HG02884 (cell line): ENCODE data around the gene GRAMD1B.
A peak's percentile ranks its signal among the peaks of the same experiment; 100 is the strongest.
"Not testable (repeated sequence)": the region's sequence is repeated elsewhere in the genome, so short reads cannot be mapped to it uniquely, and the experiment has no call there.

ENCODE experiments used
- ATAC-seq: cut with Tn5 transposase; IDR thresholded peaks from one replicate; pipeline ENCODE4 v1.9.1; 2021; ENCODE audit warnings: mild to moderate bottlenecking, moderate library complexity; ENCODE audit not compliant: unreplicated experiment

The GRAMD1B gene

DNA sequence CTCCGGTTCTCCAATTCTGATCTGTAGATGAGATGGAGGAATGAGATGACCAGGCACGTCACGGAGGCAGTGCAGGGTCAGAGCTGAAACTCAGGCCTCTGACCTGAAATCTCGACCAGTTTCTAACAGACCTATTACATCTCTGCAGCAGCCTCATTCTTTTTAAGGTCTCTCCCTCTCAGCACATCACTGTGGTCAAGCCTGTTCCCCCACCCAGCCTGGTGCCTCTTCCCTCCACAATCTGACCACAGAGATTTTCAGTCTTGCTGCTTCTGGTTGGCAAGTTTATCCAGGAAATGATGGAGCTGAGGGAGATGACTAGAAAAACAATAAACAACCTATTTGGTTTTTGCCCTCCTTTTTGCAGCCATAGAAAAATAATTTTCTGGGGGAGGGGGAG lies 9.5 kb downstream of the GRAMD1B start:
- ATAC-seq = no peak

DNA sequence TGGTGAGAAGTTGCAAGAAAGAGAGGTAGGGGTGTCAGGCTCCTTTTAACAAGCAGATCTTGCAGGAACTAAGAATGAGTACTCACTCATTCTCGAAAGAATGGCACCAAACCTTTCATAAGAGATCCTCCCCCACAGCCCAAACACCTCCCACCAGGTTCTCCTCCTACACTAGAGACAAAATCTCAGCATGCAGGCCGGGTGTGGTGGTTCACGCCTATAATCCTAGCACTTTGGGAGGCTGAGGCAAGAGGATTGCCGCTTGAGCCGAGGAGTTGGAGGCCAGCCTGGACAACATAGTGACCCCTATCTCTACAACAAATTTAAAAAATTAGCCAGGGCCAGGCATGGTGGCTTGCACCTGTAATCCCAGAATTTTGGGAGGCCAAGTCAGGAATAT lies 11.1 kb downstream of the GRAMD1B start:
- ATAC-seq = no peak

DNA sequence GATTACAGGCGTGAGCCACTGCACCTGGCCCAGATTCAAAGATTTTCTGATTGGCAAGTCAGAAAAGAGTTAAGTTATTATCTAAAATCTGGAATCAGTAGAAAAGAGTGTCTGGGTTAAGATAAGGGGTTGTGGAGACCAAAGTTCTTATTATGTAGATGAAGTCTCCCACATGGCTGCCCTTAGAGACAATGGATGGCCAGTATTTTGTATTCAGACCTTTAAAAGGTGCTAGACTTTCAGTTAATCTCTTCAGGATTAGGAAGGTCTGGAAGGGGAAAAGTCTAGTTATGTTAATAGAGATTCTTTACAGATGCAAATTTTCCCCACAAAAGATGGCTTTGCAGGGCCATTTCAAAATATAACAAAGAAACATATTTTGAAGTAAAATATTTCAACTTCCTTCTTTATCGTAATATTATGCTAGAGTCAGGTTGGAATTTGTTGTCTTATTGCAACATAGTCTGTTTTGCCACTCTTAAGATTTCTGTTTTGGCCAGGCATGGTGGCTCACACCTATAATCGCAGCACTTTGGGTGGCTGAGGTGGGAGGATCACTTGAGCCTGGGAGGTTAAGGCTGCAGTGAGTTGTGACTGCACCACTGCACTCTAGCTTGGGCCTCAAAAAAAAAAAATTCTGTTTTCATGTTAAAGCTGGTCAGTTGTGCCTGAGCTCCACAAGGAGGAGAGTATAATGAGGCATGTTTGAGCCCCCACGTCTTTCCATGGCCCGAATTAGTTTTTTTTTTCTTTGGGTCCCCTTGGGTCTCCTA lies 14.0 kb downstream of the GRAMD1B start:
- no peak for ATAC-seq

DNA sequence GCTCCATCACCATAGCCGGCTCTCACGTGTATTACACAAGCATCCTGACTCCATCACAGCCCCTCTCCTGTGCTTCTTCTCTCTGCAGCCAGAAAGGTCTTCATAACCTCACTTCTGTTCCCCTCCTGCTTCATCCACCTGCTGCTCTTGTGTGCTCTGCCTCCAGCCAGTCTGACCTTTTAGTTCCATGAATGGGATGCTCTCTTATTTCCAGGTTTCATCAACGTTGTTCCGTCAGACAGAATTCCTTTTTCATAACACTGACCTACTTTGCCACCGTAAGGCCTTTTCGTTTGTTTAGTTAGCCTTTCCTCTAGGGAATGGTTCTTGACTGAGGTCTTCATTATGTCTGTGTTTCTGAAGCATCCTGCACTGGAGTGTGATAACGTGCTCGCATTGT lies 18.8 kb downstream of the GRAMD1B start:
- ATAC-seq = no peak

DNA sequence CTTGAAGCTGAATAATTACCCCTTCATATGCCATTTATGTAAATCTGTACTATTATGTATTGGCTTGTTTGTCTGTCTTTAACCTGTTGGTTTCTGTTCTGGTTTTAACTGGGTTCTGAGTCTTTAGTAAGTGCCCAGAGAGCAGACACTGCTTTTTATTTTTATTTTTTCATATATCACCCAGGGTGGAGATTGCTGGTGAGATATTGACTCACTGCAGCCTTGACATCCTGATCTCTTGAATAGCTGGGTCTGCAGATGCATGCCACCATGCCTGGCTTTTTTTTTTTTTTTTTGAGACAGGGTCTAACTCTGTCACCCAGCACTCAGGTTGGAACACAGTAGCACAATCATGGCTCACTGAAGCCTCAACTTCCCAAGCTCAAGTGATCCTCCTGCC lies 19.4 kb downstream of the GRAMD1B start:
- ATAC-seq = no peak

DNA sequence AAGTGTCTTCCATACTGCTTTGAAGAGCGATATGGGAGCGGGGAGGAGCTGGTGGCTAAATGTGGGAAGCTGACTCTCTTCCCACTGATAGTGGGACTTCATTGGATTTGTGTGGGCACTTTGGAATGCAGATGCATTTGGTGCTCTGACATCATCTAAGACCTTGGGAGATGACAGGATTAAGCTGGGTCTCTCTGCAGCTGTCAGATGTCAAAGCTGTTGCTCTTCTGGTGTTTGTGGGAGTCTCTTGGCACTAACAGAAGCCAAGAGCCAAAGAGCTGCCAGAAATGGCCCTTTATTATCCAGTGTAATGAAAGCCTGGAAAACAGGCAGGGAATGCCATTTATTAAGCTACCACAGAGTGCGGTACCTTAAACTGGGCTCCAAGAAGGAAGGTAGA lies 20.6 kb downstream of the GRAMD1B start:
- ATAC-seq = no peak

DNA sequence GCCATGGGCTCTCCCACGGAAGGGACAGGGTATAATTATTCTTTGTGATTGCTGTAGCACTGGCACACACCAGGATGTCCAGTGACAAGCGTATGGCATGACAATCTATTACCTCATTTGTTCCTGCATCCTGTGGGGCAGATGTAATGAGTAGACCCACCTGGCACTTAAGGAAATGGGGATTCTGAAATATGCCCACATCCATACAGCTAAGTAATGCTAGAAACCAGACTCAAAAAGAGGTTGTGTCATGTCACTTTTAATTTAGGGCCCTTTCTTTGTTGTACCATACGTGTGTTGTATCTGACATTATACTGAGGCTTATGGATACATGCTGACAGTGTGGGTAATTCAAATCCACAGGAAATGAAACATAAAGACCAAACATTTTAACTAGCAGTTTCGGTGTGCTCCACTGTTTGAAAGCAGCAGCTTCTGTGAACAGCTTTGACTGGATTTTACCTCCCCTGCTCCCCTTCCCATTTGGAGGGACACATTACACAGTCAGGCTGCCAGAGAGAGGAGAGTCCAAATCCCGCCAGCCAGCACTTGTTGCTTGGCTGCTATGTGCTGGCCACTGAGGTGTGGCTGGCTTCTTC lies 21.2 kb downstream of the GRAMD1B start:
- ATAC-seq = peak; percentile 48

DNA sequence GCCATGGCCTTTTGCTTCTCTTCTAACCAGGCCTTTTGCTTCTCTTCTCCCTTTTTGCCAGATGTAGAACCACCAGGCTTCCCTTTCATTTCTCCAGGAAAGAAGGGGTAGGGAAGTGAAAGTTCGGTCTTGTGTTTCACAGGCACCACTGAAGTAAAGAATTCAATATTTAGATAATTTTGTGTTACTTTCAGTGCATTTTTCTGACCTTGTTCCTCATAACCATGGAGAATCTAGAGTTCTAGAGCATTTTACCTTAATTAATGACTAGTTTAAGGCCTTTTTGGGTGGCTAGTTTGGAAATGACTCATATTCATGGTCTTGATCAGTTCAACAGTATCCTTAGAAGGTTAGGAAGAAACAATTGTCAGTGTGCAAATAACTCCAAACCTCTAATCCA lies 22.7 kb downstream of the GRAMD1B start:
- no peak for ATAC-seq

DNA sequence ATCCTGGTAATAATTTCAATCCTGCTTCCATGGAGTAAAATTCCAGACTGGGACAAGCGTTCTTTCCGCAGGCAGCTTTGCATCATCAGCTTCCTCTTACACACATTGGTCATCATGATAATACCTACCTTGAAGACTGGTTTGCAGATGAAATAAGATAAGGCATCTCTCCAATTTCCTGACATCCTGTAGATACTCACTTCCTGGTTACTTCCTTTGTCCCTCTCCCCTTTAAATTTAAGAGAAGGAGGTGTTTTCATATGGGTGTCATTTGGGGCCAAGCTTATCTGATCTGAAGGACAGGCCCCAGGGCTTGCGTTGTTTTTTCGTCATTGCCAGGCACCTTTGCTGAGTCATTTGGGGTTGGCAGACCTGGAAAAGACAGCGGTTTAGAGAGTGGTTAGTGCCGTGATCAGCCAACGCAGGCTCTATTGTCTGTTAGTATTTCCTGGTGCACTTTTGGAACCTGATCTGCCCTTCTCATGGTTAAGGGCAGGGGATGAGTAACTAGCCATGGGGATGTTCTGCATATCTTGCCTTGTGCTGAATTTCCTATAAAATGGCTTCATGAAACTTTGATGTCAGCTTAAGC lies 24.1 kb downstream of the GRAMD1B start:
- ATAC-seq = no peak

DNA sequence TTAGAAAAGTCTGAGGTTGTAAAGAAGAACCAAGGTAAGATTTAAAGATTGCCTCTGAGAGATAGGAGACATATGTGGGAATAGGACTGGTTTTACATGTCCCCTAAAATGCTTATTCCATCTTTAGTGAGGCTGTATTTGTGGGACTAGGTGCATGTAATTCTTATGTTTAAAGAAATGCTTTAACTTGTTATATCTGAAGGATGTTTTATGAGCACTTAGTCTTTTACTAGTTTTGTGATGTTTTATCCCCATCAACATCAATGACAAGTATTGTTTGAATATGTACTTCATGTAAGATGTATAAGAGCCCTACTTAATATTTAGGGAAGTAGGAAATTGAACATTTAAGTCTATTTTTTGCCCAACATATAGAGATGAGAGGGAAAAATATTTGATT lies 24.7 kb downstream of the GRAMD1B start:
- no peak for ATAC-seq

DNA sequence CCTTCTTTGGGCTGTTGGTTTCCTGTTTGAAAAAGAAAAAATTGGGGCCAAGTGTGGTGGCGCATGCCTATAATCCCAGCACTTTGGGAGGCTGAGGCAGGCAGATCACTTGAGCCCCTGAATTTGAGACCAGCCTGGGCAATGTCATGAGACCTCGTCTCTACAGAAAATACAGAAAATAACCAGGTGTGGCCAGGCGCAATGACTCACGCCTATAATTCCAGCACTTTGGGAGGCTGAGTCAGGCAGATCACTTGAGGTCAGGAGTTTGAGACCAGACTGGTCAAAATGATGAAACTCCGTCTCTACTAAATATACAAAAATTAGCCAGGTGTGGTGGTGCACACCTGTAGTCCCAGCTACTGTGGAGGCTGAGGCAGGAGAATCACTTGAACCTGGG lies 26.4 kb downstream of the GRAMD1B start:
- ATAC-seq = not testable (repeated sequence)

DNA sequence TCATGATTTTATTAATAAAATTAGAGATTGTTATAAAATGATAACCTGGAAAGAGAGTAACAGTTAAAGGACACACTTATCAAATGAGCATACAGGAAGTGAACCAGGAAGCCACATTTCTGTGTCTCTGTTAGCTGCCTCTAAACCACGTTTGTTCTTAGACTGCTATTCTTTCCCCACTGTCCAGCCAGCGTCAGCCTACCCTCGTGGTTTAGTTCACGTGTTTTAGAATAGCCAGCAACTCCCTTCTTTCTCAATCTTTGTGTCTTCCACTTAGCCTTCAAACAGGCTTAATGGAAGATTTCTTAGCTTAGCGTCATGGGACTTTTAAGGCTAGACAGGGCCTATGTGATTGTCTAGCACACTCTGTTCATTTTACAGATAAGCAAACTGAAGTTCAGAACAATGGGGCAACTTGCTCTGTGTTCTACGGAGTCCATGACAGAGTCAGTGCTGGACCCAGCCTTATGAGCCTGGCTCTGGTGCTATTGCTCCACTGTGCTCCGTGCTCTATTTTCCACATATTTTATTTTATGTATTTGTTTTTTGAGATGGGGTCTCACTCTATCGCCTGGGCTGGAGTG lies 27.2 kb downstream of the GRAMD1B start:
- ATAC-seq = no peak

DNA sequence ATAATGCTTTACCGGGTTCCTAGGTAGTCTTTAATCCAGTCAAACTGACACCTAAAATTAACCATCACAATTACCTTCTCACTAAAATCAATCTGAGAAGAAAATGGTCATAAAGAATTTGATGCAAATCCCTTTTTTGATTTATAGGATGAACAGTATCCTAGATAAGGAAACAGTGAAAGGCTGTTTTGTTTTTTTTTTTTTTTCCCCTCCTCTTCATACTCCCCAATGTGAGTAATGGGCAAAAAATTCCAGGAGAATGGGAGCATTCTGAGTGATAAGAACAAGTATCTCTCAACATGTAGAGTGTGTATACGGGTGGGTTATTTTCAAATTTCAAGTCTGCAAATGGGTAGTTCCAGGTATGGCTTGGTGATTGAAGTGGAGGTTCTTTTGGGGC lies 28.4 kb downstream of the GRAMD1B start:
- no peak for ATAC-seq

DNA sequence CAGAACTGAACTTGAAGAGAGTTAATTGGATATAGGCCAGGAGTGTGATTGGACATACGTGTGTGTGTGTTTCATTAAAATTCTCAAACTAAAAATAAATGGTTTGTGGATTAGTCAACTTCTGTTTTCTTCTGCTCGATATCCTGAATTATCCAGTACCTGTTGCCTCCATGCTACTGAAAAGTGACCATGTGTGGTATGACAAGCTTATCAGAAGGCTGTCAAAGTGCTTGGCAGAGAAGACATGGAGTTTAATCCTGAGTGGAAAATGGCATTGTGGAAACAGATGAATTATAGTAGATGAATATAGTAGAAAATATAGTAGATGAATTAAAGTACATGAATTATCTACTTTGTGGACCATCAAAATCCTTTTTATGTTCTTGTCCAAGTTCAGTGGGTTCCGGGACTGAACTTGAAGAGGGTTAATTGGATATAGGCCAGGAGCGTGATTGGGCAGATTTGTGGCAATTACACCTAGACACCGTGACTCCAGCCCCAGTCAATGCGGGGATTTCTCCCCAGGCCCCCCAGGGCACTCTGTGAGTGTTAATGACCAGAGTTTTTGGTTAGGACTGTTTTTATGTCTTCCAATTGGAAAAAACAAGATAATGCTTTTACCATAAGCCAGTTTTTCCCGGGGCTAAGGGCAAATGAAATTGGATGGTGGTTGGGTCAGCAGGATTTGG lies 30.1 kb downstream of the GRAMD1B start:
- ATAC-seq = no peak

DNA sequence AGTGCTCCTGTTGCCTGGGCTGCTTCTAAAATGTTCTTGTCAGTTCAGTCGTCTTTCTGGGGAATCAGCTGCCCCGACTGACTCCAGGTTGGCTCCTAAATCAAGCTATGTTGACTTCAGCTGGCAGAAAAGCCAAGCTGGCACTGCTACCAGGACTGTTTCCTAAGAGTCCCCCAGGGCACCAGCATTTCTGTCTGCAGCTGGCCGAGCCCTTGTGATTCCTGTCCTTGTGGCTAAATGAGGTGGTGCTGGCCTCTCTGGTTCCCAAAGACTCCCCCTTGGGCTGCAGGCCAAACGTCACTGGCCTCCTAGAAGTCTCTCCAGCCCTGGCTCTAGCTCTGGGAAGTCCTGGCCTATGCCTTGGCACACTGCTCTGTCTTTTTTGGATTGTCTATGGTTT lies 31.1 kb downstream of the GRAMD1B start:
- ATAC-seq = no peak

DNA sequence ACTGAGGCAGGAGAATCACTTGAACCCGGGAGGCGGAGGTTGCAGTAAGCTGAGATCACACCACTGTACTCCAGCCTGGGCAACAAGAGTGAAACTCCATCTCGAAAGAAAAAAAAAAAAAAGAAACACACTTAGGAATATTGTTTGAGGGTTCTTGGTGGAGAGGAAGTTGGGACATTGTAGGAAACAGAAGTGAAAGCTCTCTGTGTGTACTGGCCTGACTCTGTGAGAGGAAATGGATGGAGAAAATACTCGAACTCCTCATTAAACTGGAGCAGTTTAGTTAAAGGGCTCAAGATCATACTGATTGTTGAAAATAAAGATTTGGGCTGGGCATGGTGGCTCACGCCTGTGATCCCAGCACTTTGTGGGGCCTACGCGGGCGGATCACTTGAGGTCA lies 35.6 kb downstream of the GRAMD1B start:
- not testable (repeated sequence) for ATAC-seq

DNA sequence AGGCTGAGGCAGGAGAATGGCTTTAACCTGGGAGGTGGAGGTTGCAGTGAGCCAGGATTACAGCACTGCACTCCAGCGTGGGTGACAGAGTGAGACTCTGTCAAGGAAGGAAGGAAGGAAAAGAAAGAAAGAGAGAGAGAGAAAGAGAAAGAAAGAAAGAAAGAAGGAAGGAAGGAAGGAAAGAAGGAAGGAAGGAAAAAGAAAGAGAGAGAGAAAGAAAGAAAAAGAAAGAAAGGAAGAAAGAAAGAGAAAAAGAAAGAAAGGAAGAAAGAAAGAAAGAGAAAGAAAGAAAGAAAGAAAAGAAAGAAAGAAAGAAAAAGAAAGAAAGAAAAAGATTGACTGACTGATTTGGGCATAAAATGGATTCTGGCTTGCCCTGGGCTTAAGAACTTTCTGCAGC lies 36.1 kb downstream of the GRAMD1B start:
- not testable (repeated sequence) for ATAC-seq

DNA sequence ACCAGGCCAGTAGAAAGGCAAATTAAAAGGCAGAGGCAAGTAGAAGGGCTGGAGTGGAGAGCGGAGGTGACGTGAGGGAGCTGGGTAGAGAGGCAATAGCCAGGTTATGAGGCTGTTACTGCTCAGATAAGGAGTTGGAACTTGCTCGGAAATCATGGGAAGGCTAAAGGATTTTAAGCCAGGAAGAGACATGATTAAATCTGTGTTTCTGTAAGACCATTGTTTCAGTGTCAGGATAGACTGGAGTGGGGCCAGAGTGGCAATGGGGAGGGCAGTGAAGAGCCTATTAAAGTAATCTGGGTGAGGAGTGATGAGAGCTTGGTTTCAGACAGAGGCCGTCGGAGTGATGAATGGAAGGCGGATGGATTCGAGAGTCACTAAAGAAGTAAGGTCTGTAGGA lies 39.0 kb downstream of the GRAMD1B start:
- ATAC-seq = no peak

DNA sequence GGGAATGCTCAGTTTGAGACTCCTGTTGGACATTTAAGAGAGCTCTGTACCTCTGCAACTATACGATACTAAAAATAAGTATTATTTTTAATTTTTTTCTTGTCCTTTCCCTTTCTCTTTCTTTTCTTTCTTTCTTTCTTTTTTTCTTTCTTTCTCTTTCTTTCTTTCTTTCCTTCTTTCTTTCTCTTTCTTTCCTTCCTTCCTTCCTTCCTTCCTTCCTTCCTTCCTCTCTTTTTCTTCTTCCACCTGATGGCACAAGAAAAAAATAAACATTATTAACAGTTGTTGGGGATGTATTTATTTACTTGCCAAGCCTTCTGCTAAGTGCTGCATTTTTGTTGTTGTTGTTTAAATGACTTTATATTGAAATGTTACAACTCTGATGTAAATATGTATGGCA lies 39.5 kb downstream of the GRAMD1B start:
- ATAC-seq = no peak

DNA sequence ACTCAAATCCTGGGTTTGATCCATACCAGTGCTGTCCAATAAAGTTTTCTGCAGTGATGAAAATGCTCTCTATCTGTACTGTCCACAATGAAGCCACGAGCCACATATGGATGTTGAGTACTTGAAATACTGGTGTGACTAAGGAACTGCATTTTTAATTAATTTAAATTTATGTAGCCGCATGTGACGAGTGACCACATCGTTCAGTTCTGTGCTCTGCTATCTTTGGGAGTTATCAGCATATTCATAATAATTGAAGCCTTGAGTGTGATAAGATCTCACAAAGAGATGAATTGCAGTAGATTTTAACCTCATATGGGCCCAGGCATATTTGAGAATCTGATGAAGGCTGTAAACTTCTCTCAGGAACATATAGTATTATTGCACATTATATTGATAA lies 40.8 kb downstream of the GRAMD1B start:
- ATAC-seq = no peak

DNA sequence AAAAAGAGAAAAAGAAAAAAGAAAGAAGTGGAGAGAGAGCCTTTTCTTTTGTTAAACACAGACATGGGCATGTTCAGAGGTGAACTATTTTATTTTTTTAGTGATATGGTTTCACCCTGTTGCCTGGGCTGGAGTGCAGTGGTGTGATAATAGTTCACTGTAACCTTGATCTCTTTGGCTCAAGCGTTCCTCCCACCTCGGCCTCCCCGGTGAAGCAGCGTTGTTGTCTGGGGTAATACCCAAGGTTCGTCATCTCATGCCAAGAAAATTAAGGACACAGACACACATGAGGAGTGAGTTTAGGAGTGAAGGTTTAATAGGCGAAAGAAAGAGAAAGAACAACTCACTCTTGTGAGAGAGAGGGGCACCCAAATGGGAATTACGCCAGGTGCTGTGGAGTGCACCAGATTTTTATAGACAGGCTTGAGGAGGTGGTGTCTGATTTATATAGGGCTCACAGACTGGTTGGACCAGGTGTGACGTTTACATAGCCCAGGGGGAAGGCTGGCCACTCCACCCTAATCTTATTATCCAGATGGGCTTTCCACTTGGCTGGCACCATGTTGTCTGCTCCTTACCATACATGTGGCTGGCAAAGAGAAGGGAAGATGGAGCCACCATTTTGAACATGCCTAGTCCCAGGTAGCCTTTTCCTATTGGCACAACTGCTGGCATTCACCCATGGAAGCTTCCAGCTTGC lies 42.3 kb downstream of the GRAMD1B start:
- no peak for ATAC-seq
